Neural progenitor cell (in vitro differentiated cells): ENCODE measurements around the gene PHF12.

Source experiments
- CTCF ChIP-seq: fragments of 200-600 bp; sonication (generic); IDR thresholded peaks from 2 replicates; pipeline ENCODE4 v1.5.1; 2017; ENCODE audit warnings: antibody characterized with exemption, mild to moderate bottlenecking
- EZH2 ChIP-seq: fragments of 200-600 bp; sonication (generic); IDR thresholded peaks from 2 replicates; pipeline ENCODE4 v1.6.1; 2017; ENCODE audit warnings: antibody characterized with exemption, mild to moderate bottlenecking, moderate library complexity
- EZH2phosphoT487 ChIP-seq: fragments of 200-600 bp; sonication (generic); IDR thresholded peaks from 2 replicates; pipeline ENCODE4 v1.6.1; 2017; ENCODE audit warnings: antibody characterized with exemption

- no peak for TF ChIP-seq CTCF
- no peak for TF ChIP-seq EZH2
- no peak for TF ChIP-seq EZH2phosphoT487
Measured at GRCh38 chr17:28920201-28920600, 31.1 kb downstream of the PHF12 start.
